Measurements from ENCODE around the gene GALR2. TPM values are rescaled to one million over a fixed set of nuclear protein-coding genes. Genes with fewer than 3 reads are reported as not detected.
A peak's percentile ranks its signal among the peaks of the same experiment; 100 is the strongest.

Gene GALR2
- total RNA-seq: under 1 TPM; 0.15 TPM

GRCh38 chr17:76074390-76075363, at the start of gene GALR2:
TSS of gene GALR2 (plus strand) at chr17:76074781. CDS start at chr17:76074884, 103 bp downstream.
- CTCF ChIA-PET: interaction anchor here (0.6 to 1.3 kb wide), 4 partner anchors 17 to 314 kb away, joined by 3 read pairs; no protein-coding TSS in a partner anchor
- peaks cover 51% of the 10 kb centered on the region for H3K27me3 Mint-ChIP-seq

DNA sequence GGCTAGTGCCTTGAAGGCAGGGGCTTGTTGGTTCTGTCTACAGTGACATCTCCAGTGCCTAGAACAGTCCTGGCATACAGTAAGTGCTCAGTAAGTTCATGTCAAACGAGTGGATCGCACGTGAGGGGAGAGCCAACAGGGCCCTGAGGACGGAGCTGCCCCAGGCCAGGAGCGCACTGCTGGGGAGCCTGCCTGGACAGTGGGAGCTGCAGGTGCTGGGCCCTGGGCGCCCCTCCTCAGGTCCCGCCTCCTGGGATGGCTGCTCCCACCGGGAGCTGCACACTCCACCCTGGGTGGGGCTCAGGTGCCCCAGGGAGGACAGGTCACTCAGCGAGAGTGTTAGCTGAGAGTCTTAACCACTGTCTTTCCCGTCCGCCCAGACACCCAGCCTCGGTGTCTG, 49.3 kb upstream of the GALR2 start:
- H3K27me3 Mint-ChIP-seq: no peaks in the 10 kb centered on the region
- H3K4me1 Mint-ChIP-seq: peaks cover 11% of the 10 kb centered on the region
- H3K36me3 Mint-ChIP-seq (ENCODE audit: low read depth): no peaks in the 10 kb centered on the region
- H3K4me3 Mint-ChIP-seq: no peak overlapping the region
- POLR2A ChIA-PET: no interaction called here
- CTCF ChIA-PET: interaction anchor here (0.6 to 1.9 kb wide), 3 partner anchors 11 to 25 kb away, joined by 3 to 14 read pairs (median 4); partner anchors contain the start of gene CDK3
- H3K9me3 Mint-ChIP-seq: no peaks in the 10 kb centered on the region
- DNase-seq: no peak
- H3K27ac Mint-ChIP-seq: no peak overlapping the region

More at GRCh38 chr17:76074390-76075363, at the start of gene GALR2:
- H3K4me1 Mint-ChIP-seq: peaks cover 50% of the 10 kb centered on the region
- H3K4me3 Mint-ChIP-seq: peak within 1 kb of the TSS; percentile 35
- no peak within 1 kb of the TSS for H3K27ac Mint-ChIP-seq
- DNase-seq: no peak
- POLR2A ChIA-PET: no interaction called here
- H3K9me3 Mint-ChIP-seq: no peaks in the 10 kb centered on the region
- H3K36me3 Mint-ChIP-seq (ENCODE audit: low read depth): peaks cover 14% of the 10 kb centered on the region

- ChIA-PET CTCF (interaction anchor here (0.8 to 1.9 kb wide), 3 partner anchors 9 to 371 kb away, joined by 3 to 14 read pairs (median 3); no protein-coding TSS in a partner anchor), POLR2A (no interaction called here)
- no peaks in the 10 kb centered on the region for H3K9me3 Mint-ChIP-seq
- no peaks in the 10 kb centered on the region for H3K36me3 Mint-ChIP-seq (ENCODE audit: low read depth)
- no peak for DNase-seq
- H3K27ac Mint-ChIP-seq: no peak overlapping the region
- H3K4me1 Mint-ChIP-seq: peaks cover 11% of the 10 kb centered on the region
- no peak overlapping the region for H3K4me3 Mint-ChIP-seq
- no peaks in the 10 kb centered on the region for H3K27me3 Mint-ChIP-seq
These were observed 47.8 kb upstream of the GALR2 start for GRCh38 chr17:76026714-76027158.

DNA sequence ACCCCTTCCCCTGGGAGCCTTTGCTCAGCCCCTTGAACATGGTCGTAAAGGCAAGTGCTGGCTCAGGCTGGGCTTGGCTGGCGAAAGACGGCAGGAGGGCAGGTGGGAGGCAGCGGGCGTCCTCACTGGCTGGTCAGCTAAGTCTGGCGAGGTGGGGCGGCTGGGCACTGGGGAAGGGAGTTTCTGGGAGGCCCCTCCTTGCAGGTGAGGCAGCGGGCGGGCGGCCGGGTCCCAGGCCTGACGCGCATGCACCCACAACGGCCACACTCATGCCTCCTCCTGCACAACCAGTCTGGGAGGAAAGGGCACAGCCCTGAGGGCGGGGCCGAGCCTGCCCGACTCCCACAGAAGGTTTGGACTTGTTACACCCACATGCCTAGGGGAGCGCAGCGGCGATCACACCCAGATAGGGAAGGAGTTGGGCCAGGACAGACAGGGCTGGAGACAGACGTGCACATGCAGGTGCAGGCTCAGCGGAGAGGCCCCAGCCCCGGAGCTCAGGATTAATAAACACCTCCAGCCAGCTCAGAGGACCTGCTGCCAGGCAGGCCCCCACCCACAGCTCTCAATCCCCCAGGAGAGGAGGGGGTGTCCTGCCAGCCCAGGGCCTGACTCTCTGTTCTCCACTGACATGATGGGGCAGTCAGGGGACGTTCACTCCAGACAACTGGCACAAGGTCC, 47.3 kb upstream of the GALR2 start, which contains the start of gene EVPL:
Gene EVPL (minus strand): TSS at position 148 of the 681 bp plus-strand sequence. CDS start 108 bp downstream, at position 40.
- Mint-ChIP-seq H3K36me3 (ENCODE audit: low read depth) (no peaks in the 10 kb centered on the region), H3K27ac (no peak within 1 kb of the TSS), H3K4me3 (no peak within 1 kb of the TSS), H3K4me1 (peaks cover 11% of the 10 kb centered on the region), H3K9me3 (no peaks in the 10 kb centered on the region), H3K27me3 (no peaks in the 10 kb centered on the region)
- POLR2A ChIA-PET: no interaction called here
- no peak for DNase-seq
- CTCF ChIA-PET: interaction anchor here (0.8 to 1.2 kb wide), 2 partner anchors 9 to 371 kb away, joined by 3 read pairs; no protein-coding TSS in a partner anchor

DNA sequence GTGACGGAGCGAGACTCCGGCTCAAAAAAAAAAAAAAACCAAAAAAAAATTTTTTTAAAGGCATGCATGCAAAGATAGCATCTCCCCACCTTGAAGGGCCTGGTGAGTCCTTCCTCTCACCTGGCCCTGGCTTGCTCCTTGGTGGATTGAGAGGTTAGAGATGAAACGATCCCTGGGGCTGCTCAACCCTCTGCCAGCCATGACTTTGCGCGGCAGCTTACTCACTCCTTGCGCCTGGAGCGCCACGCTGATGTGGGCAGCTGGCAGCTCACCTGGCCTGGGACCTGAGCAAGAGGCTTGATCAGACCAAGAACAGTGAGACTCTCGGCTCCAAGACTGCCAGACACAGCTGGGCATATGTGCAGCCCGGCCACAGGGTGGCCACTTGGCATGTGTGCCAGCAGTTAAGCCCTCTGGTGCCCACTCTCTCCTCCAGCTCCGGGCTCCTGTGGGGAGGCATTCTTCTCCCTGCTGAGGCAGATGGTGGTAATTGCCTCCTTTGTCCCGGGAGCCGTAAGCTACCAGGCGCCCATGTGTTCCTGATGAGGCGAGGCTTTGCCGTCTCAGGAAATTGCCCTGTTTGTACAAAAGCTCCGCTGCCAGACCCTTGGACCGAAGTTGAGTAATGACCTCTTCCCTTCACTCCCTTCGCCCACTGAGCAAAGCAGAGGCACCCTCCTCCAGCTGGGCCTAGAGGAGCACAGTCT, 42.4 kb upstream of the GALR2 start:
- Mint-ChIP-seq H3K4me1 (peaks cover 11% of the 10 kb centered on the region), H3K27ac (no peak overlapping the region), H3K9me3 (no peaks in the 10 kb centered on the region), H3K27me3 (no peaks in the 10 kb centered on the region), H3K4me3 (no peak overlapping the region), H3K36me3 (ENCODE audit: low read depth) (no peaks in the 10 kb centered on the region)
- DNase-seq: no peak
- ChIA-PET POLR2A (interaction anchor here (0.6 kb wide), 1 partner anchor 47 kb away, joined by 4 read pairs; the partner anchor contains the start of gene ZACN), CTCF (interaction anchor here (0.7 to 1.2 kb wide), 3 partner anchors 14 to 248 kb away, joined by 3 to 4 read pairs (median 4); no protein-coding TSS in a partner anchor)

- H3K27me3 Mint-ChIP-seq: no peaks in the 10 kb centered on the region
- ChIA-PET CTCF (interaction anchor here (0.7 to 2.0 kb wide), 4 partner anchors 11 to 25 kb away, joined by 3 to 9 read pairs (median 4); no protein-coding TSS in a partner anchor), POLR2A (interaction anchor here (0.6 kb wide), 1 partner anchor 46 kb away, joined by 4 read pairs; the partner anchor contains the start of gene ZACN)
- no peak overlapping the region for H3K4me3 Mint-ChIP-seq
- DNase-seq: no peak
- no peak overlapping the region for H3K27ac Mint-ChIP-seq
- H3K9me3 Mint-ChIP-seq: no peaks in the 10 kb centered on the region
- H3K4me1 Mint-ChIP-seq: peaks cover 11% of the 10 kb centered on the region
- no peaks in the 10 kb centered on the region for H3K36me3 Mint-ChIP-seq (ENCODE audit: low read depth)
These were observed 41.8 kb upstream of the GALR2 start for GRCh38 chr17:76032780-76033108.

DNA sequence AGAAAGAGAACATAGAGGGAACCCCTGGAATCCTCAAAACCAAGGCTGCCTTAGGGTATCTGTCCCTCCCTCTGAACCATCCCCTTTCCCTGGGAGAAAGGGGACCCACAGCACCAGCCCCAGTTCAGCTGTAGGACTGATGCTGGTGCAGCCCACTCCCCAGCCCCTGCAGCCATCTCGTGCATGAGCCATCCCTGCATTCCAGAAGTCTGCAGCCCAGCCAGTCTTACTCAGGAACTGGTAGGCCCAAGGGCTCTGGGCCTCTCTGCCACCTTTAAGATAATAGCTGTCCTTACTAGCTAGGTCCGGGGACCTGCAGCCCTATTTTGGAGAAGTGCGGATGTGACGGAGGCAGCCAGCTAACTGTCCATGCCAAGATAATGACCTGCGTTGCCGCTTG, 41.4 kb upstream of the GALR2 start:
- ChIA-PET POLR2A (no interaction called here), CTCF (interaction anchor here (1.0 to 2.0 kb wide), 4 partner anchors 12 to 32 kb away, joined by 3 to 9 read pairs (median 4); no protein-coding TSS in a partner anchor)
- H3K27ac Mint-ChIP-seq: no peak overlapping the region
- H3K4me1 Mint-ChIP-seq: peaks cover 11% of the 10 kb centered on the region
- no peaks in the 10 kb centered on the region for H3K27me3 Mint-ChIP-seq
- H3K4me3 Mint-ChIP-seq: no peak overlapping the region
- no peaks in the 10 kb centered on the region for H3K9me3 Mint-ChIP-seq
- no peaks in the 10 kb centered on the region for H3K36me3 Mint-ChIP-seq (ENCODE audit: low read depth)
- no peak for DNase-seq

DNA sequence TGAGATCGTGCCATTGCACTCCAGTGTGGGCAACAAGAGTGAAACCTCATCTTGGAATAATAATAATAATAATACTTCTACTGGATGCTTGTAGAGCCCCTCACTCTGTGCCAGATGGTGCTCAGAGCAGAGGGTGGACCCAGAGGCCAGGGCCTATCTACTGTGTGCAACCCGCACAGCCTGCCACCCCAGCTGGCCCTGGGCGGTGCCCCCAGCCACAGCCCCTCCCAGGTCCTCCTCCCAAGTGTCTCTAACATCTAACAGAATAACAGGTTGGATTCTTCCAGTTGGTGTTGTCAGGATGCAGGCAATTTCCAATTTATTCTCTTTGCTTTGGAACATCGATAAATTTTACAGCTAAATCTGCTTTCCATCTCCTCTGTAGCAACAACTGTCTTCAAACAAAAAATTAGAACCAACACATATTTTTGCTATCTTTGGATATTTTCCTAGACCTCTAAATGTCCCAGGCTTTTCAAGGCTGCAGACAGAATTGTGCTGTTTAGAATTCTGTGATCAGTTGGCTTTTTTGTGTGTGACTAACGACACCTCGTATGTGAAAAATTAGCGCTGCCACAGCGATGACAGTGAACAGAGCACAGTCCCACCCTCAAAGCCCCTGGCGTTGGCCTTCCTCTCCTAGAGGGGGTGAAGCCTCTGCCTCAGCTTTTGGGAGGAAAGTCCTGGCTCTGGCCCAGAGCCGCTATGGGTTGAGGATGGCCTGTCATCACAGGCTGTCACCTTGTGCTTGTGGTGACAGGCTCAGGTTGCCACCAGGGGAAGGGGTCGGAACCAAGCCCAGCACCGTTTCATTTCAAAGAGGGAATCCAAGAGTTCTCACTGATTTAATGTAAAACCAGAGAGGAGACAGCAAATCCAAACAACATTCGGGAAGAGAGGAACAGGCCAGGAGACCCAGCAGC, 39.9 kb upstream of the GALR2 start:
- peaks cover 14% of the 10 kb centered on the region for H3K36me3 Mint-ChIP-seq (ENCODE audit: low read depth)
- ChIA-PET POLR2A (no interaction called here), CTCF (interaction anchor here (1.0 to 2.0 kb wide), 3 partner anchors 20 to 34 kb away, joined by 3 to 9 read pairs (median 3); partner anchors contain the start of gene CDK3)
- no peaks in the 10 kb centered on the region for H3K27me3 Mint-ChIP-seq
- H3K9me3 Mint-ChIP-seq: no peaks in the 10 kb centered on the region
- peaks cover 3% of the 10 kb centered on the region for H3K4me1 Mint-ChIP-seq
- DNase-seq: no peak
- H3K27ac Mint-ChIP-seq: peak overlapping the region; percentile 31
- H3K4me3 Mint-ChIP-seq: no peak overlapping the region

- ChIA-PET CTCF (no interaction called here), POLR2A (no interaction called here)
- Mint-ChIP-seq H3K27ac (no peak overlapping the region), H3K9me3 (no peaks in the 10 kb centered on the region), H3K4me1 (no peaks in the 10 kb centered on the region), H3K4me3 (no peak overlapping the region), H3K27me3 (no peaks in the 10 kb centered on the region), H3K36me3 (ENCODE audit: low read depth) (peaks cover 25% of the 10 kb centered on the region)
- DNase-seq: no peak
These were observed 37.9 kb upstream of the GALR2 start for GRCh38 chr17:76036497-76037261.

DNA sequence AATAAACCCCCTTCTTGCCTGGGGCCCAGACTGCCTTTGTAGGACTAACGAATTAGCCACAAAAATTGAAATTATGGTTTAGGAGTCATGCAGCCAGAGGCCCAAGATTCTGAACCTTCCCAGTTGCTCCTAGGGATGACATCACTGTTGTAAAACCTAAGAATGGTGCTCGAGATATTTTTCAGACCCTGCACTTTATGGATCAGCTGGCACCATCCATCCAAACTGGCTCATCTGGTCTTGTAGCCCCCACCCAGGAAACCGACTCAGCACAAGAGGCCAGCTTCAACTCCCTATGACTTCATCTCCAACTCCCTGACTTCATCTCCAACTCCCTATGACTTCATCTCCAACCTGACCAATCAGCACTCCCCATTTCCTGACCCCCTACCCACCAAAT, 36.5 kb upstream of the GALR2 start:
- Mint-ChIP-seq H3K27me3 (no peaks in the 10 kb centered on the region), H3K9me3 (no peaks in the 10 kb centered on the region), H3K4me1 (no peaks in the 10 kb centered on the region), H3K36me3 (ENCODE audit: low read depth) (peaks cover 28% of the 10 kb centered on the region), H3K4me3 (no peak overlapping the region), H3K27ac (no peak overlapping the region)
- ChIA-PET POLR2A (no interaction called here), CTCF (interaction anchor here (1.6 kb wide), 1 partner anchor 24 kb away, joined by 4 read pairs; no protein-coding TSS in a partner anchor)
- DNase-seq: no peak

DNA sequence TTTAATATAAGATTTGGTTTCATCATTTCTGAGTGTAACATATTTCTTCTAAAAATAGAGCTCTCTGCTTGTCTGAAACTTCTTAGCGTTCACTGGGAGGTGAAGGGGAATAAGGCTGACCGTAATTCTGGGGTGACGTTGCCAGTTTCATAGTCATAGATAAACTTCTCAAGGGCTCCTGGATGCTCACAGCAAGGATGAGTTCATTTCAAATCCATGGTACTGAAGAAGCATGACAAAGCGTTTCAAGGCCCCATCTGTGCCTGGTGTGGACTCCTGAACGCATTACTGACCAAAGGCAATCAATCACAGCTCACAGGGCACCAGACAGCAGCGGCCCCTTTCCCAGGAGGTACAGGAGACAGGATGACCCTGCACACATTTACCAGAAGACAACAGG, 35.5 kb upstream of the GALR2 start:
- H3K36me3 Mint-ChIP-seq (ENCODE audit: low read depth): peaks cover 38% of the 10 kb centered on the region
- H3K27me3 Mint-ChIP-seq: no peaks in the 10 kb centered on the region
- H3K27ac Mint-ChIP-seq: no peak overlapping the region
- ChIA-PET POLR2A (no interaction called here), CTCF (interaction anchor here (1.6 kb wide), 1 partner anchor 25 kb away, joined by 4 read pairs; no protein-coding TSS in a partner anchor)
- no peak overlapping the region for H3K4me3 Mint-ChIP-seq
- no peaks in the 10 kb centered on the region for H3K4me1 Mint-ChIP-seq
- DNase-seq: no peak
- no peaks in the 10 kb centered on the region for H3K9me3 Mint-ChIP-seq

Data from activated CD4-positive, alpha-beta T cell treated with anti-CD3 and anti-CD28 coated beads, Interleukin-2, amount 10 ng/mL, durations not matched to agents 7 days and 5 days (primary cell).